IPS-18a (cell line): ENCODE data around the gene CLSTN2.

Experiments used
- H3K27ac ChIP-seq: one replicate; pipeline ENCODE4 v1.5.1; 2013; ENCODE audit warnings: low read length
- H3K27me3 ChIP-seq: one replicate; pipeline ENCODE4 v1.6.1; 2013; ENCODE audit warnings: mild to moderate bottlenecking, low read length; ENCODE audit not compliant: control insufficient read depth, insufficient read depth
- H3K36me3 ChIP-seq: one replicate; pipeline ENCODE4 v1.6.1; 2013; ENCODE audit warnings: low read depth, low read length; ENCODE audit not compliant: control insufficient read depth
- H3K4me1 ChIP-seq: one replicate; pipeline ENCODE4 v1.6.1; 2013; ENCODE audit warnings: low read depth, low read length; ENCODE audit not compliant: control insufficient read depth
- H3K4me3 ChIP-seq: one replicate; pipeline ENCODE4 v1.5.1; 2013; ENCODE audit warnings: low read length
- H3K9ac ChIP-seq: one replicate; pipeline ENCODE4 v1.6.1; 2013; ENCODE audit warnings: mild to moderate bottlenecking, low read length, moderate library complexity
- H3K9me3 ChIP-seq: one replicate; pipeline ENCODE4 v1.6.1; 2013; ENCODE audit warnings: low read depth, low read length; ENCODE audit not compliant: control insufficient read depth

Gene CLSTN2

GRCh38 chr3:140236836-140237501, 302.0 kb downstream of the CLSTN2 start:
- Histone ChIP-seq H3K36me3 (no peaks in the 10 kb centered on the region), H3K9me3 (no peaks in the 10 kb centered on the region), H3K4me1 (no peaks in the 10 kb centered on the region), H3K27me3 (no peaks in the 10 kb centered on the region), H3K27ac (no peak overlapping the region), H3K9ac (no peak overlapping the region), H3K4me3 (no peak overlapping the region)

GRCh38 chr3:140238646-140239314, 303.8 kb downstream of the CLSTN2 start:
- no peak overlapping the region for H3K9ac ChIP-seq
- no peaks in the 10 kb centered on the region for H3K27me3 ChIP-seq
- no peaks in the 10 kb centered on the region for H3K9me3 ChIP-seq
- no peaks in the 10 kb centered on the region for H3K4me1 ChIP-seq
- no peaks in the 10 kb centered on the region for H3K36me3 ChIP-seq
- no peak overlapping the region for H3K4me3 ChIP-seq
- H3K27ac ChIP-seq = no peak overlapping the region

- H3K9ac ChIP-seq = no peak overlapping the region
- H3K4me3 ChIP-seq = no peak overlapping the region
- H3K27ac ChIP-seq = no peak overlapping the region
- H3K36me3 ChIP-seq = no peaks in the 10 kb centered on the region
- peaks cover 9% of the 10 kb centered on the region for H3K4me1 ChIP-seq
- no peaks in the 10 kb centered on the region for H3K27me3 ChIP-seq
- no peaks in the 10 kb centered on the region for H3K9me3 ChIP-seq
Observed at GRCh38 chr3:140242818-140243276, 307.9 kb downstream of the CLSTN2 start.

GRCh38 chr3:140243575-140243974, 308.6 kb downstream of the CLSTN2 start:
- Histone ChIP-seq H3K27ac (no peak overlapping the region), H3K36me3 (no peaks in the 10 kb centered on the region), H3K9ac (no peak overlapping the region), H3K4me1 (peaks cover 9% of the 10 kb centered on the region), H3K4me3 (no peak overlapping the region), H3K9me3 (no peaks in the 10 kb centered on the region), H3K27me3 (no peaks in the 10 kb centered on the region)

GRCh38 chr3:140244893-140245292, 309.9 kb downstream of the CLSTN2 start:
- no peak overlapping the region for H3K27ac ChIP-seq
- no peaks in the 10 kb centered on the region for H3K36me3 ChIP-seq
- H3K4me3 ChIP-seq = no peak overlapping the region
- H3K27me3 ChIP-seq = no peaks in the 10 kb centered on the region
- H3K4me1 ChIP-seq = peaks cover 9% of the 10 kb centered on the region
- no peak overlapping the region for H3K9ac ChIP-seq
- H3K9me3 ChIP-seq = no peaks in the 10 kb centered on the region

- no peak overlapping the region for H3K9ac ChIP-seq
- H3K27ac ChIP-seq = no peak overlapping the region
- no peaks in the 10 kb centered on the region for H3K9me3 ChIP-seq
- H3K36me3 ChIP-seq = no peaks in the 10 kb centered on the region
- no peaks in the 10 kb centered on the region for H3K27me3 ChIP-seq
- H3K4me1 ChIP-seq = peaks cover 13% of the 10 kb centered on the region
- H3K4me3 ChIP-seq = no peak overlapping the region
Observed at GRCh38 chr3:140246578-140246977, 311.6 kb downstream of the CLSTN2 start.

GRCh38 chr3:140247775-140248174, 312.8 kb downstream of the CLSTN2 start:
- Histone ChIP-seq H3K9ac (no peak overlapping the region), H3K9me3 (no peaks in the 10 kb centered on the region), H3K36me3 (no peaks in the 10 kb centered on the region), H3K27me3 (no peaks in the 10 kb centered on the region), H3K4me1 (peaks cover 13% of the 10 kb centered on the region), H3K27ac (no peak overlapping the region), H3K4me3 (no peak overlapping the region)

- H3K9me3 ChIP-seq = no peaks in the 10 kb centered on the region
- no peak overlapping the region for H3K9ac ChIP-seq
- H3K36me3 ChIP-seq = no peaks in the 10 kb centered on the region
- H3K27ac ChIP-seq = no peak overlapping the region
- H3K4me3 ChIP-seq = no peak overlapping the region
- H3K27me3 ChIP-seq = no peaks in the 10 kb centered on the region
- peaks cover 13% of the 10 kb centered on the region for H3K4me1 ChIP-seq
Observed at GRCh38 chr3:140249188-140249587, 314.2 kb downstream of the CLSTN2 start.

GRCh38 chr3:140250010-140250855, 315.2 kb downstream of the CLSTN2 start:
- Histone ChIP-seq H3K36me3 (no peaks in the 10 kb centered on the region), H3K9ac (no peak overlapping the region), H3K27ac (no peak overlapping the region), H3K27me3 (no peaks in the 10 kb centered on the region), H3K4me3 (no peak overlapping the region), H3K9me3 (no peaks in the 10 kb centered on the region), H3K4me1 (peaks cover 13% of the 10 kb centered on the region)

GRCh38 chr3:140250945-140251344, 316.0 kb downstream of the CLSTN2 start:
- no peak overlapping the region for H3K4me3 ChIP-seq
- no peaks in the 10 kb centered on the region for H3K36me3 ChIP-seq
- peaks cover 13% of the 10 kb centered on the region for H3K4me1 ChIP-seq
- H3K9me3 ChIP-seq = no peaks in the 10 kb centered on the region
- no peak overlapping the region for H3K27ac ChIP-seq
- H3K9ac ChIP-seq = no peak overlapping the region
- no peaks in the 10 kb centered on the region for H3K27me3 ChIP-seq

- no peaks in the 10 kb centered on the region for H3K36me3 ChIP-seq
- no peak overlapping the region for H3K27ac ChIP-seq
- H3K27me3 ChIP-seq = no peaks in the 10 kb centered on the region
- no peak overlapping the region for H3K9ac ChIP-seq
- no peak overlapping the region for H3K4me3 ChIP-seq
- peaks cover 7% of the 10 kb centered on the region for H3K4me1 ChIP-seq
- no peaks in the 10 kb centered on the region for H3K9me3 ChIP-seq
Observed at GRCh38 chr3:140251678-140252077, 316.7 kb downstream of the CLSTN2 start.
